ENCODE results near the gene MOB1B.
A peak's percentile ranks its signal among the peaks of the same experiment; 100 is the strongest.
"Not testable (repeated sequence)": the region's sequence is repeated elsewhere in the genome, so short reads cannot be mapped to it uniquely, and the experiment has no call there.

Gene MOB1B

GRCh38 chr4:70956549-70957210, 54.5 kb downstream of the MOB1B start:
- no peak for DNase-seq

GRCh38 chr4:70958681-70959080, 56.5 kb downstream of the MOB1B start:
- no peak for DNase-seq

DNA sequence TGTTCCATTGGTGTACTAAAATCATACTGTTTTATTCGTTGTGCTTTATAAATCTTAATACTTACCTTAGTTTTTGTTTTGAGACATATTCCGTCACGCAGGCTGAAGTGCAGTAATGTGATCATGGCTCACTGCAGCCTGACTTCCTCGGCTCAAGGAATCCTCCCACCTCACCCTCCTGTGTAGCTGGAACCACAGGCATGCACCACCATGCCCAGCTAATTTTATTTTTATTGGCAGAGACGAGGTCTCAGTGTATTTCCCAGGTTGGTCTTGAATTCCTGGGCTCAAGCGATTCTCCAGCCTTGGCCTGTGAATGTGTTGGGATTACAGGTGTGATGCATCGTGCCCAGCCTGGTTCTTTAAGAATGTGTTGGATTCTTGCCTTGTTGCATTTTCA, 66.9 kb downstream of the MOB1B start:
- no peak for DNase-seq

GRCh38 chr4:70976252-70976651, 74.1 kb downstream of the MOB1B start:
- DNase-seq: no peak

DNA sequence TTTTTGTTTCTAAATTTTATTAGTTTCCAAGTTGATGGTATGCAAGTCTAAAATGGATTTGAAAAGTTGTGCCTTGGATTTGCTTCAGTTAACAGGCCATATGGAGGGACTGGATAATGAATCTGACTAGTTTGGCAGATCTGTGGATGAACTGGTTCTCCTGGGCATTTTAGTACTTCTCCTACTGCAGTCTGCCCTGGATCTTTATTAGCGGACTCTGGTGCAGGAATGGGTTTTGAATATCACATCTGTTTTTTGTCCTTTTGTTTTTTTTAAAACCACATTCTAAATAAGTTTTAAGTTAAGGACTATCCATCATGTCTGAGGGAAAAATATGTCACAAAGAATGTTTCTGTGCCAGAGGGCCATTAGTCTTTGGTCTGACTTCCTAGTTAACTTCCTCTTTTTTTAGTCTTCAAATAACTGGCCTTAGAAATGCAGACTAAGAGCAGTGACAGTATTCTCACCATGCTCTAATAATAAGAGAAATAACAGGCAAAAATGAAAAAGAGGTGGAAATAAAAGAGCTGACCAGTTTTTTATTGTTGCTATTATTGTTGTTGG, 77.4 kb downstream of the MOB1B start:
- DNase-seq: no peak

- DNase-seq: no peak
Observed at GRCh38 chr4:70980196-70980595, 78.0 kb downstream of the MOB1B start.

DNA sequence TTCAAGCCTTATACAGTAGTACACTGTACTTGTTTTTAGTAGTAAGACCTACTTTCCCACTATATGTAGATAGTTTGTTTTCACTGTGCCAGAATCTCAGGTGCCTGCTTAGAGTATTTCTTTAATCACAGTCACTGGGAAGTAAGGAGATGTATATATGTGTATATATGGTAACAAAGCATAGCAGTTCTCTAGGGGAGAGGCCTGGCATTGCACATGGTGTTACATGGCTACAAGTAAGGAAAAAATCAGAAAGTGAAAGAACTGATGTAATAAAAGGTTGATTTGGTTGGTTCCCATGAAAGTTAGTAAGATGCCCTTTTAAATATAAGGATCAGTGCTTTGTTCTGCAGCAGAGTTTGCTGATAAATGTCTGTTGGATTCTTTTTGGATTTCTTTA, 81.9 kb downstream of the MOB1B start:
- DNase-seq: no peak

- no peak for DNase-seq
Observed at GRCh38 chr4:70984589-70984988, 82.4 kb downstream of the MOB1B start.

DNA sequence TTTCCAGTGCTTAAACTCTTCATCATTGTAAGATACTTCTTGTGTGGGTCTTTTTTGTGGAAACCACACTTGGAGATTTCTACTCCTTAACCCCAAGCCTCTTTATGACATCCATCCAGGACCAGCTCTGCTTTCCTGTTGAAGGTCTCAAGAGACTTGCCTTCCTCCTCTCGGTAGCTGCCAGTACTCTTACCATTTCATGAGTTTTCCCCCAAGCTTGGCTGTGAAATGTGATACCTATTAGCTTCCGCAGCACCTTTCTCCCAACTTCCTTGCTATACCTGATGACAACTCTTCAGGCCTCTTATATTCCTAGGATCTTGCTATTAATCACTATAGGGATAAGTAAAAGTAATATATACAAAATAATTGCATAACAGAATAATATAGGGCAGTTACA, 89.4 kb downstream of the MOB1B start:
- no peak for DNase-seq

GRCh38 chr4:70992391-70992881, 90.3 kb downstream of the MOB1B start:
- peak in 1 of 14 donors; percentile 32 for DNase-seq

DNA sequence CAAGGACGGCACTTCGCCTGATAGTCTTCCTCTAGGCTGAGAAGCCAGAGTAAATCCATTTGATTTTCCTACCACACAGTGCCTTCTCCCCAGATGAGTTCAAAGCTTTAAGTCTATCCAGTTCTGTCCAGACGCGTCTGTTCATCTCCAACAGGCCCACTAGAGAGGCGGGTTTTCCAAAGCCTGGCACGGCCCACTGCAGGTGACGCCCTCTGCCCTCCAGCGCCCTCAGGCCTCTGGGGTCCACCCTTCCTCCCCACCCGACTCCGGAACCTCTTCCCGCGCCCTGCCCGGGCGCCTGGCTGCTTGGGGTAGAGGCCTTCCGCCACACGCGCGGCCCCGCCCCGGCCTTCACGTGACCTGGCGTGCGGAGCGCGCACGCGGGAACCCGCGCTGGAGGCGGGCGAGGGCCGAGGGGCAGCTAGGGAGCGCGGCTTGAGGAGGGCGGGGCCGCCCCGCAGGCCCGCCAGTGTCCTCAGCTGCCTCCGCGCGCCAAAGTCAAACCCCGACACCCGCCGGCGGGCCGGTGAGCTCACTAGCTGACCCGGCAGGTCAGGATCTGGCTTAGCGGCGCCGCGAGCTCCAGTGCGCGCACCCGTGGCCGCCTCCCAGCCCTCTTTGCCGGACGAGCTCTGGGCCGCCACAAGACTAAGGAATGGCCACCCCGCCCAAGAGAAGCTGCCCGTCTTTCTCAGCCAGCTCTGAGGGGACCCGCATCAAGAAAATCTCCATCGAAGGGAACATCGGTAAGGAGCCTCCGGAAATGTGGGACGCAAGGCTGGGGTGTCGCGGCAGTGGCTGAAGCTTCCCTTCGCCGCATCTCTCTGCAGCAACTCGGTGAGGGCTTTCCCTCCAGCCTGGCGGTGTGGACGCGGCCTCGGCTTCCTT, 91.3 kb downstream of the MOB1B start, which contains the start of gene DCK:
TSS of gene DCK (plus strand) at position 469 of the 888 bp plus-strand sequence. CDS start at position 656, 187 bp downstream.
- peak; percentile 52 to 92 (median 84) for DNase-seq

DNA sequence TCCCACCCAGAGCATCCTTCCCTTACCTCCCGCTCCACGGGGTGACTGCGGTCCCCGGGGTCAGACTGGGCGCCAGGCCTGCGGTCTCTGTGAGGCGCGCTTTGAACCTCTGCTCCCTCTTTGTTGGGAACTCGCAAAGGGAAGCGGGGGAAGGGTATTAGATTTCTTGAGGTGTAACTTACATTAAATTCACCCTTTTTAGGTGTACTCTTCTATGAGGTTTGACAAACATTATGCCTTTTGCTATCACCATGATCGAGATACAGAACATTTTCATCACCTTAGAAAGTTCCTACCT, 91.8 kb downstream of the MOB1B start:
- no peak for DNase-seq

GRCh38 chr4:70994387-70995099, 92.4 kb downstream of the MOB1B start:
- DNase-seq: no peak

GRCh38 chr4:70996018-70996360, 93.8 kb downstream of the MOB1B start:
- no peak for DNase-seq

GRCh38 chr4:70997036-70997435, 94.9 kb downstream of the MOB1B start:
- no peak for DNase-seq

- DNase-seq: no peak
Observed at GRCh38 chr4:70997546-70997945, 95.4 kb downstream of the MOB1B start.

- not testable (repeated sequence) for DNase-seq
Observed at GRCh38 chr4:70999639-71000038, 97.5 kb downstream of the MOB1B start.

GRCh38 chr4:71001363-71001762, 99.2 kb downstream of the MOB1B start:
- not testable (repeated sequence) for DNase-seq

GRCh38 chr4:71004281-71004851, 102.2 kb downstream of the MOB1B start:
- DNase-seq: no peak

DNA sequence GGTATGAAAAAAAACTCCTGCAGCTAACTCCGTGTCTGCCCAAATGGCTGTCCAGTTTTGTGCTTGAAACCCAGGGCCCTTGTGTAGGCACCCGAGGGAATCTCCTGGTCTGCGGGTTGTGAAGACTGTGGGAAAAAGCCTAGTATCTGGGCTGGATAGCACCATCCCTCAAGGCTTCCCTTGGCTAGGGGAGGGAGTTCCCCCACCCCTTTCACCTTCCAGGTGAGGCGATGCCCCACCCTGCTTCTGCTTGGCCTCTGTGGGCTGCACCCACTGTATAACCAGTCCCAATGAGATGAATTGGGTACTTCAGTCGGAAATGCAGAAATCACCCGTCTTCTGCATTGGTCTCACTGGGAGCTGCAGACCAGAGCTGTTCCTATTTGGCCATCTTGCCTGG, 102.9 kb downstream of the MOB1B start:
- DNase-seq: not testable (repeated sequence)

- DNase-seq: no peak
Observed at GRCh38 chr4:71006203-71006907, 104.2 kb downstream of the MOB1B start.

DNA sequence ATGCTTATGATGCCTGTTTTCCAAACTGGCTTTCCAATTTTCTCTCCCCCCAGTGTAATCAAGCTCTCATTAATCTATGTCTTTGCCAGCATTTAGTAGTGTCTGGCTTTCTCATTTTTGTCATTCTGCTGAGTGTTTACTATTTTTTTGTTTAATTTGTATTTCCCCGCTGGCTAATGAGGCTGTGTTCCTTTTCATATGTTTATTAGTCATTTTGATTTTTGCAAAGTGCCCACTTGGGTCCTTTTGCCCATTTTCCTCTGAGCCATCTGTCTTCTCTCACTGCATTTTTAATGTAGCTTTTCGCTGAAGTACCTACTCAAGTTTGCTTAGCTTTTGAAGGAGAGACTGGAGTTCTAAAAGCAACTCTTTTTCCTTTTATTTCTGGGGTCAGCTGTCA, 106.0 kb downstream of the MOB1B start:
- DNase-seq: no peak

Measured in C1 segment of cervical spinal cord (tissue), 14 donors.